Erythroblast (primary cell): ENCODE data around the gene SLC5A5.

ENCODE experiments used
- GATA1 ChIP-seq: IDR thresholded peaks from 2 replicates; pipeline ENCODE4 v1.6.1; 2011; ENCODE audit warnings: low read depth, mild to moderate bottlenecking, control low read depth, low read length, moderate library complexity
- POLR2A ChIP-seq: IDR thresholded peaks from 2 replicates; pipeline ENCODE4 v1.6.1; 2011; ENCODE audit warnings: mild to moderate bottlenecking, low read length

DNA sequence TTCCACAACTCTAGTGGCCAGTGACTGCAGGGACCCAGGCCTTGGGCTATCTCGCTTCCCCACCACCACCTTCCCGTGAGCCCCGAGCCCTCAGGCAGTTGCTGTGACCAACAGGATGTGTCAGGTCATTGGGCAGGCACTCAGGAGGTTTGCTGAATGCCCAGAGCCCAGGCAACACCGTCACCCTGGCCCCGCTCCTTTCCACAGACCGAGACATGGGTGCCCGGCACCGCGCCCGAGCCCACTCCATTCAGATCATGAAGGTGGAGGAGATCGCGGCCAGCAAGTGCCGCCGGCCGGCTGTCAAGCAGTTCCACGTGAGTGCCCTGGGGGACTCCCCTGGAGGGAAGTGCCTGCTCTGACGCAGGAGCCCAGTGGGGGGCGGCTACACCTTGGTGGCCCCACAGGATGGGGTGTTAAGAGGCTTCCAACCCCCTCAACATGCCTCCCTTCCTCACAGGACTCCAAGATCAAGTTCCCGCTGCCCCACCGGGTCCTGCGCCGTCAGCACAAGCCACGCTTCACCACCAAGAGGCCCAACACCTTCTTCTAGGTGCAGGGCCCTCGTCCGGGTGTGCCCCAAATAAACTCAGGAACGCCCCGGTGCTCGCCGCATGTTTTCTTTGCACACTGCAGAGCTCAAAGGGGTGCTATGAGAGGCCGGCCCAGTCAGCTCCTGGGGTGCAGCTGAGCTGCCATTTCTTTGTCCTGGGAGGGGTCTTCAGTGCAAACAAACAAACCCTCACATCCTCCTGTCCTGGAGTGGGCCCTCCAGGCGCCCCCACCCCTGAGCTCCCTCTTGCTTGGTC, 8.8 kb upstream of the SLC5A5 start:
- TF ChIP-seq POLR2A: peak; percentile 2
- no peak for TF ChIP-seq GATA1
